ENCODE measurements around the gene RANGAP1. TPM values are rescaled to one million over a fixed set of nuclear protein-coding genes. Genes with fewer than 3 reads are reported as not detected.

Gene RANGAP1
- total RNA-seq, 1 donor from 2014 or later: 49.3 TPM

DNA sequence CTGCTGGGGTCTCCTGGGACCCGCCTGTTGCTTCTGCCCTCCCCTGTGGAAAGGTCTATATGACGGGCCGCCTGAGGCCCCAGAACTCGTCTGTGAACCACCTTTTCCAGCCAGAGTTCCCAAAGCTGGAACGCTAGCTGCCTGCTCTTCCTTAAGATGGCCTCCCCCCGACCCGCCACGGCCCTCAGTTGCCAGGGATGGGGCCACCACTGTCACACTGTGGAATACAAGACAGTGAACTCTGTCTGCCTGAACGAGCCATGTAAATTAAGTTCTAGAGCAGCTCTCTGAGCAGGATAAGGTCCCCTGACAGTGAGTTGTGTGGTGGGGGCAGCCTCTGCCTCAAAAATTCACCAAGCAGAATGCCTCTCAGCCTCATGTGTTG lies 55.6 kb downstream of the RANGAP1 start:
- H3K4me1 Mint-ChIP-seq: no peaks in the 10 kb centered on the region
- H3K27ac Mint-ChIP-seq: no peak overlapping the region

DNA sequence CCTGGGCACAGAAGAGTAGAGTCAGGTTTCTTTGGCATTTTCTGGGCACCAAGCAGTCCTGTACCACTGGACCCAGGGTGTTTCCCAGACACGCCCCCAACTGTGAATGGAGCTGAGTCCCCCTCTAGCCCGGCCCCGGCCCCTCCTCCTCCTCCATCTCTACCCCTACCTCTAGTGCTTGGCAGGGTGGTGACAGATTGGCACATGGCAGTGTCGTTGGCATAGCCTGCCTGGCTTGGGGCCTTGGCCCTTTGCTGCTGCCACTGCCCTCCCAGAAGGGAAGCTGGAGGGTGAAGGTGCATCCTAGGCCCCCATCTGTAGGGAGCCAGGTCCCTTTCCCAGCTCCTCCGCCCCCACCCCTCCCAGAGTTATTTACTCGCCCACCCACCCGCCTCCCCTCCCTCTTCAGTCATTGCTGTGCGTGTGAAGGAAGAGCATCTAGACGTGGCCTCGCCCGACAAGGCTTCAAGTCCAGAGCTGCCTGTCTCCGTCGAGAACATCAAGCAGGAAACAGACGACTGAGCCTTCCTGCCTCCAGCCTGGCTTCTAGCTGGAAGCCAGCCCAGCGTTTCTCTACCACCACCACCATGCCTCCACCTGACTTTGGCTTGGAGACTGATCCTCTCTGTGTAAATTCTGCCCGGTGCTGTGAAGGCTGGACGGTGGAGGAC lies 56.1 kb downstream of the RANGAP1 start:
- Mint-ChIP-seq H3K4me1 (no peaks in the 10 kb centered on the region), H3K36me3 (peaks cover 7% of the 10 kb centered on the region), H3K4me3 (no peak overlapping the region), H3K9me3 (no peaks in the 10 kb centered on the region), H3K27ac (no peak overlapping the region), H3K27me3 (ENCODE audit: low read depth) (no peaks in the 10 kb centered on the region)
- TF ChIP-seq, protein P1, sequence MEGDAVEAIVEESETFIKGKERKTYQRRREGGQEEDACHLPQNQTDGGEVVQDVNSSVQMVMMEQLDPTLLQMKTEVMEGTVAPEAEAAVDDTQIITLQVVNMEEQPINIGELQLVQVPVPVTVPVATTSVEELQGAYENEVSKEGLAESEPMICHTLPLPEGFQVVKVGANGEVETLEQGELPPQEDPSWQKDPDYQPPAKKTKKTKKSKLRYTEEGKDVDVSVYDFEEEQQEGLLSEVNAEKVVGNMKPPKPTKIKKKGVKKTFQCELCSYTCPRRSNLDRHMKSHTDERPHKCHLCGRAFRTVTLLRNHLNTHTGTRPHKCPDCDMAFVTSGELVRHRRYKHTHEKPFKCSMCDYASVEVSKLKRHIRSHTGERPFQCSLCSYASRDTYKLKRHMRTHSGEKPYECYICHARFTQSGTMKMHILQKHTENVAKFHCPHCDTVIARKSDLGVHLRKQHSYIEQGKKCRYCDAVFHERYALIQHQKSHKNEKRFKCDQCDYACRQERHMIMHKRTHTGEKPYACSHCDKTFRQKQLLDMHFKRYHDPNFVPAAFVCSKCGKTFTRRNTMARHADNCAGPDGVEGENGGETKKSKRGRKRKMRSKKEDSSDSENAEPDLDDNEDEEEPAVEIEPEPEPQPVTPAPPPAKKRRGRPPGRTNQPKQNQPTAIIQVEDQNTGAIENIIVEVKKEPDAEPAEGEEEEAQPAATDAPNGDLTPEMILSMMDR (IDR thresholded peaks at IDR 0.05; ENCODE audit: unreplicated experiment): no peak
- no peak for DNase-seq (ENCODE audit: low spot score in 2 of 2, unreplicated experiment in 2 of 2)

More for the DNA sequence above, 55.6 kb downstream of the RANGAP1 start:
- peaks cover 7% of the 10 kb centered on the region for H3K36me3 Mint-ChIP-seq
- DNase-seq (ENCODE audit: low spot score in 2 of 2, unreplicated experiment in 2 of 2): no peak
- H3K9me3 Mint-ChIP-seq: no peaks in the 10 kb centered on the region
- H3K4me3 Mint-ChIP-seq: no peak overlapping the region
- H3K27me3 Mint-ChIP-seq (ENCODE audit: low read depth): no peaks in the 10 kb centered on the region
- TF ChIP-seq, protein P1 (IDR thresholded peaks at IDR 0.05; ENCODE audit: unreplicated experiment): no peak

DNA sequence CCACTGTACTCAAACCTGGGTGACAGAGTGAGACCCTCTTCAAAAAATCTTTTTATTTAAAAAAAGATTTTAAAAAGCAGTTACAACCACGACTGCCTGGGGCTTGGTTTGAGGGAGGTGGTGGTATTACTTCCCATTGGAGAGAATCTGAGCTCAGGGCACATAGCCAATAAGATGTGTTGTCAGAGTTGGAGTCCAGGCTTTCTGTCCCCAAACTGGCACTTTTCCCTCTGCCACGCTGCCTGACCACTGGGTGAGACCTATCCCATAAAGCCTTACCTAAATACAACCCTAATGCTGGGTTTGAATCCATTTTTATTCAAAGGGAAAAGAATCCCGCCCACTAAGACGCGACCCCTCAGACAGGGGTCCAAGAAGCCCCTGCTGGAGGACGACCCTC lies 56.8 kb downstream of the RANGAP1 start:
- Mint-ChIP-seq H3K4me3 (no peak overlapping the region), H3K27me3 (ENCODE audit: low read depth) (no peaks in the 10 kb centered on the region), H3K4me1 (no peaks in the 10 kb centered on the region), H3K27ac (no peak overlapping the region), H3K9me3 (no peaks in the 10 kb centered on the region), H3K36me3 (peaks cover 11% of the 10 kb centered on the region)
- no peak for DNase-seq (ENCODE audit: low spot score in 2 of 2, unreplicated experiment in 2 of 2)
- TF ChIP-seq, protein P1 (IDR thresholded peaks at IDR 0.05; ENCODE audit: unreplicated experiment): no peak

DNA sequence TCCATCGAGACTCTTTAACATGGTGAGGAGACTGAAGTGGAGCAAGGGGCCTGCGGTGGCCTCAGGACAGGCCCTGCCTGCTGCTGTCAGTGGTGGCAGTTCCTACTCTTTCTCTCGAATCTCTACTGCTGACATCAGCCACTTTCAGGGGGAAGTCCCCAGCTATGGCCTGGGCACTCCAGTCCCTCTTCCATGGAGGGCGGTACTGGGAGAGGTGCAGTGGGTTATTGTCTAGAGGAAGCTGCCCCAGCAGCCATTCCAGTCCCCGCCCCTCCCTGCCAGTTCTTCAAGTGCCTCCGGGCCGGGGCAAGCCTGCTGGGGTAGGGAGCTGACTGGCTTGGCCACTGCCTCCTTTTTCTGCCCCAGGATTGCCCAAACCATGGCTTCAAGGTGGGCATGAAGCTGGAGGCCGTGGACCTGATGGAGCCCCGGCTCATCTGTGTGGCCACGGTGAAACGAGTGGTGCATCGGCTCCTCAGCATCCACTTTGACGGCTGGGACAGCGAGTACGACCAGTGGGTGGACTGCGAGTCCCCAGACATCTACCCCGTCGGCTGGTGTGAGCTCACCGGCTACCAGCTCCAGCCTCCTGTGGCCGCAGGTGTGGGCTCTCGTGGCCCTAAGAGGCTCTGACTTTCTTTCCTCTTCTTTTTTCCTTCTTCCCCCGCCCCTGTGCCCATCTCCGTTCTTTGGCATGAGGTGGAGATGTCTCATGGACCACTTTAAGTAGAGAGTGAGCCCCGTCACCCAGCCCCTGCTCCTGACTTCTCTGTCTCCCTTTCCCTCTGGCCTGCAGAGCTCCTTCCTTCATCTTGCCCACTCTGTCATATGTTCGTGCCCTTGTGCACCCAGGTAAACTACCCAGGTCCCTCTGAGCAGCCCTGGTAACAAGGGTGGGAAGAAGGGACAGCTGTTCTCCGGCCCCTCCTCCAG lies 59.0 kb downstream of the RANGAP1 start:
- Mint-ChIP-seq H3K9me3 (no peaks in the 10 kb centered on the region), H3K36me3 (peaks cover 14% of the 10 kb centered on the region), H3K4me1 (no peaks in the 10 kb centered on the region), H3K27me3 (ENCODE audit: low read depth) (no peaks in the 10 kb centered on the region), H3K4me3 (no peak overlapping the region), H3K27ac (no peak overlapping the region)
- no peak for DNase-seq (ENCODE audit: low spot score in 2 of 2, unreplicated experiment in 2 of 2)
- TF ChIP-seq, protein P1 (IDR thresholded peaks at IDR 0.05; ENCODE audit: unreplicated experiment): no peak

DNA sequence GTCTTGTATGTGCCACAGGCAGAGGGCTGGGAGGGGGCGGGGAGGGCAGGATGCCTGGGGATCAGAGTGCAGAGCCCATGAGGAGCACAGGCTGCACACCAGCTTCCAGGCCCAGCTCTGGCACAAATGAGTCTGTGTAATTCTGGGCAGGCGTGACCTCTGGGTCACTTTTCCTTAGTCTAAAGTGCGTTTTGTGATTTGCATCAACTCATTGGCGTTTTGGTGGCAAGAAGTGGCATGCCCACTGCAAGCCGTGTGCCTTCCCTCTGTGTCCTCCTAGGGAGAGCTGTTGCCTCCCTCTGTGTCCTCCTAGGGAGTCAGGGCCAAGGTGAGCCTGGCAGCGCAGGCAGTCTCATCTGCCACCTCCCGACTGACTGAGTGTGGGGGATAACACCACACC lies 62.5 kb downstream of the RANGAP1 start:
- Mint-ChIP-seq H3K27ac (no peak overlapping the region), H3K4me1 (no peaks in the 10 kb centered on the region), H3K4me3 (no peak overlapping the region), H3K9me3 (no peaks in the 10 kb centered on the region), H3K27me3 (ENCODE audit: low read depth) (no peaks in the 10 kb centered on the region), H3K36me3 (peaks cover 28% of the 10 kb centered on the region)
- TF ChIP-seq, protein P1 (IDR thresholded peaks at IDR 0.05; ENCODE audit: unreplicated experiment): no peak
- DNase-seq (ENCODE audit: low spot score in 2 of 2, unreplicated experiment in 2 of 2): no peak
